K562 (cell line): Measurements from ENCODE around the gene CHRNE. TPM values are rescaled to one million over a fixed set of nuclear protein-coding genes. Genes with fewer than 3 reads are reported as not detected.

Experiments
- ASH1L ChIP-seq: fragments of 450-650 bp; IDR thresholded peaks from 2 replicates; pipeline ENCODE4 v1.6.1; 2018; ENCODE audit warnings: borderline replicate concordance, mild to moderate bottlenecking, low read depth; ENCODE audit not compliant: partially characterized antibody
- ZKSCAN8 ChIP-seq: fragments of 200-800 bp; sonication (Bioruptor generic); IDR thresholded peaks from 2 replicates; pipeline ENCODE4 v1.6.1; 2016; ENCODE audit warnings: missing genetic modification characterization, missing compliant biosample characterization
- polyA plus RNA-seq, 8 experiments: library from polyadenylated mRNA; depleted of rRNA in 4 of 8; stranded (reverse) in 5 of 8; unstranded in 3 of 8; fragments of >200 nt; fragmentation: Nextera tagmentation in 2 of 8; fragmentation: Illumina TruSeq in 1 of 8; extraction: Ambion mirVana in 2 of 8; extraction: Trizol in 1 of 8; gene quantifications; 2 replicates each; pipeline versions ENCODE4 v1.2.1 to v1.2.3, GENCODE V29; 2011 to 2014; ENCODE audit warnings: inconsistent platforms in 1 of 8, missing spikeins in 1 of 8
- total RNA-seq, 7 experiments: library from RNA; depleted of rRNA in 6 of 7; stranded (reverse); fragments of >200 nt in 6 of 7; fragmentation: Illumina TruSeq in 2 of 7; extraction: Trizol in 2 of 7; gene quantifications; 2 replicates each; pipeline versions ENCODE4 v1.2.1 to v1.2.3, GENCODE V29; 2011 to 2021; ENCODE audit warnings: low replicate concordance in 1 of 7

Gene CHRNE
- total and polyA plus RNA-seq, 9 of the 15 experiments (the other 6 are each of a cell fraction or from before 2014, with no cell fraction given) = not detected

- no peak for TF ChIP-seq ASH1L
- TF ChIP-seq ZKSCAN8 (CRISPR knock-in tag) = no peak
- TF ChIP-seq, all 486 proteins: peak for 0
Measured at GRCh38 chr17:4849011-4849536, 53.8 kb downstream of the CHRNE start (continued).

Other genes with a start within 250 kb of the CHRNE start
Only the 7 nearest of the 25 such genes appear.
- gene C17orf107, start 3.6 kb downstream of the CHRNE start, total RNA-seq (2014; rRNA removed) = 0.05 and 0.16 TPM in 2 replicates
- not detected in 2 replicates for gene C17orf107, start 3.6 kb downstream of the CHRNE start, total RNA-seq (2014; rRNA removed; fragmentation: Illumina TruSeq; extraction: Trizol)
- 0.07 and 0.08 TPM in 2 replicates for gene C17orf107, start 3.6 kb downstream of the CHRNE start, total RNA-seq (2015; rRNA removed; fragmentation: Illumina TruSeq; extraction: Trizol)
- gene C17orf107, start 3.6 kb downstream of the CHRNE start, total RNA-seq (2021) = 0.29 and 0.42 TPM in 2 replicates
- 0.03 and 0.07 TPM in 2 replicates for gene C17orf107, start 3.6 kb downstream of the CHRNE start, polyA plus RNA-seq (2011; rRNA removed)
- gene C17orf107, start 3.6 kb downstream of the CHRNE start, polyA plus RNA-seq (2014; fragmentation: Illumina TruSeq; extraction: Trizol) = not detected in 2 replicates
- not detected for gene C17orf107, start 3.6 kb downstream of the CHRNE start, polyA plus RNA-seq (2014; fragmentation: Nextera tagmentation; extraction: Ambion mirVana)
- 0.09 and 0.13 TPM in 2 replicates for gene C17orf107, start 3.6 kb downstream of the CHRNE start, polyA plus RNA-seq (2014; rRNA removed)
- gene GP1BA, start 29.2 kb upstream of the CHRNE start, total RNA-seq (2014; rRNA removed) = not detected in 2 replicates
- not detected in 2 replicates for gene GP1BA, start 29.2 kb upstream of the CHRNE start, total RNA-seq (2014; rRNA removed; fragmentation: Illumina TruSeq; extraction: Trizol)
- not detected in 2 replicates for gene GP1BA, start 29.2 kb upstream of the CHRNE start, total RNA-seq (2015; rRNA removed; fragmentation: Illumina TruSeq; extraction: Trizol)
- gene GP1BA, start 29.2 kb upstream of the CHRNE start, total RNA-seq (2021) = not detected in 2 replicates
- gene GP1BA, start 29.2 kb upstream of the CHRNE start, polyA plus RNA-seq (2011; rRNA removed) = not detected in 2 replicates
- not detected in 2 replicates for gene GP1BA, start 29.2 kb upstream of the CHRNE start, polyA plus RNA-seq (2014; fragmentation: Illumina TruSeq; extraction: Trizol)
- under 1 TPM in 1 of 2 experiments, not detected in 1; 0.01 TPM for gene GP1BA, start 29.2 kb upstream of the CHRNE start, polyA plus RNA-seq (2014; fragmentation: Nextera tagmentation; extraction: Ambion mirVana)
- gene GP1BA, start 29.2 kb upstream of the CHRNE start, polyA plus RNA-seq (2014; rRNA removed) = not detected in 2 replicates
- 35.4 and 55.1 TPM in 2 replicates for gene SLC25A11, start 36.9 kb upstream of the CHRNE start, total RNA-seq (2014; rRNA removed)
- 10.8 and 15.8 TPM in 2 replicates for gene SLC25A11, start 36.9 kb upstream of the CHRNE start, total RNA-seq (2014; rRNA removed; fragmentation: Illumina TruSeq; extraction: Trizol)
- gene SLC25A11, start 36.9 kb upstream of the CHRNE start, total RNA-seq (2015; rRNA removed; fragmentation: Illumina TruSeq; extraction: Trizol) = 31.0 and 32.9 TPM in 2 replicates
- 56.7 and 58.5 TPM in 2 replicates for gene SLC25A11, start 36.9 kb upstream of the CHRNE start, total RNA-seq (2021)
- gene SLC25A11, start 36.9 kb upstream of the CHRNE start, polyA plus RNA-seq (2011; rRNA removed) = 22.8 and 36.0 TPM in 2 replicates
- 56.3 and 57.2 TPM in 2 replicates for gene SLC25A11, start 36.9 kb upstream of the CHRNE start, polyA plus RNA-seq (2014; fragmentation: Illumina TruSeq; extraction: Trizol)
- gene SLC25A11, start 36.9 kb upstream of the CHRNE start, polyA plus RNA-seq (2014; fragmentation: Nextera tagmentation; extraction: Ambion mirVana) = 10 to 100 TPM in 1 of 2 experiments, 1 to 10 TPM in 1; 3.1 to 11.0 TPM
- 38.5 and 49.8 TPM in 2 replicates for gene SLC25A11, start 36.9 kb upstream of the CHRNE start, polyA plus RNA-seq (2014; rRNA removed)
- 27.0 and 41.6 TPM in 2 replicates for gene RNF167, start 37.2 kb upstream of the CHRNE start, total RNA-seq (2014; rRNA removed)
- gene RNF167, start 37.2 kb upstream of the CHRNE start, total RNA-seq (2014; rRNA removed; fragmentation: Illumina TruSeq; extraction: Trizol) = 41.0 and 50.0 TPM in 2 replicates
- gene RNF167, start 37.2 kb upstream of the CHRNE start, total RNA-seq (2015; rRNA removed; fragmentation: Illumina TruSeq; extraction: Trizol) = 42.6 and 43.0 TPM in 2 replicates
- 60.5 and 61.6 TPM in 2 replicates for gene RNF167, start 37.2 kb upstream of the CHRNE start, total RNA-seq (2021)
- 45.5 and 52.4 TPM in 2 replicates for gene RNF167, start 37.2 kb upstream of the CHRNE start, polyA plus RNA-seq (2011; rRNA removed)
- 120 and 143 TPM in 2 replicates for gene RNF167, start 37.2 kb upstream of the CHRNE start, polyA plus RNA-seq (2014; fragmentation: Illumina TruSeq; extraction: Trizol)
- 10 to 100 TPM; 16.5 to 21.9 TPM for gene RNF167, start 37.2 kb upstream of the CHRNE start, polyA plus RNA-seq (2014; fragmentation: Nextera tagmentation; extraction: Ambion mirVana)
- 47.3 and 53.3 TPM in 2 replicates for gene RNF167, start 37.2 kb upstream of the CHRNE start, polyA plus RNA-seq (2014; rRNA removed)
- gene PFN1, start 45.4 kb upstream of the CHRNE start, total RNA-seq (2014; rRNA removed) = 1,086 and 1,479 TPM in 2 replicates
- gene PFN1, start 45.4 kb upstream of the CHRNE start, total RNA-seq (2014; rRNA removed; fragmentation: Illumina TruSeq; extraction: Trizol) = 307 and 327 TPM in 2 replicates
- gene PFN1, start 45.4 kb upstream of the CHRNE start, total RNA-seq (2015; rRNA removed; fragmentation: Illumina TruSeq; extraction: Trizol) = 456 and 466 TPM in 2 replicates
- gene PFN1, start 45.4 kb upstream of the CHRNE start, total RNA-seq (2021) = 787 and 792 TPM in 2 replicates
- gene PFN1, start 45.4 kb upstream of the CHRNE start, polyA plus RNA-seq (2011; rRNA removed) = 382 and 556 TPM in 2 replicates
- 776 and 901 TPM in 2 replicates for gene PFN1, start 45.4 kb upstream of the CHRNE start, polyA plus RNA-seq (2014; fragmentation: Illumina TruSeq; extraction: Trizol)
- 10 to 100 TPM; 60.5 to 88.0 TPM for gene PFN1, start 45.4 kb upstream of the CHRNE start, polyA plus RNA-seq (2014; fragmentation: Nextera tagmentation; extraction: Ambion mirVana)
- gene PFN1, start 45.4 kb upstream of the CHRNE start, polyA plus RNA-seq (2014; rRNA removed) = 879 and 1,059 TPM in 2 replicates
- gene ENO3, start 48.0 kb upstream of the CHRNE start, total RNA-seq (2014; rRNA removed) = 7.1 and 8.3 TPM in 2 replicates
- gene ENO3, start 48.0 kb upstream of the CHRNE start, total RNA-seq (2014; rRNA removed; fragmentation: Illumina TruSeq; extraction: Trizol) = 2.4 and 5.7 TPM in 2 replicates
- 5.6 and 5.9 TPM in 2 replicates for gene ENO3, start 48.0 kb upstream of the CHRNE start, total RNA-seq (2015; rRNA removed; fragmentation: Illumina TruSeq; extraction: Trizol)
- gene ENO3, start 48.0 kb upstream of the CHRNE start, total RNA-seq (2021) = 10.8 and 13.6 TPM in 2 replicates
- 15.4 and 15.5 TPM in 2 replicates for gene ENO3, start 48.0 kb upstream of the CHRNE start, polyA plus RNA-seq (2011; rRNA removed)
- gene ENO3, start 48.0 kb upstream of the CHRNE start, polyA plus RNA-seq (2014; fragmentation: Illumina TruSeq; extraction: Trizol) = 9.9 and 10.5 TPM in 2 replicates
- 10 to 100 TPM in 1 of 2 experiments, 1 to 10 TPM in 1; 6.3 to 12.5 TPM for gene ENO3, start 48.0 kb upstream of the CHRNE start, polyA plus RNA-seq (2014; fragmentation: Nextera tagmentation; extraction: Ambion mirVana)
- gene ENO3, start 48.0 kb upstream of the CHRNE start, polyA plus RNA-seq (2014; rRNA removed) = 17.2 and 18.4 TPM in 2 replicates
- 44.5 and 48.0 TPM in 2 replicates for gene SPAG7, start 64.7 kb upstream of the CHRNE start, total RNA-seq (2014; rRNA removed)
- 21.0 and 25.3 TPM in 2 replicates for gene SPAG7, start 64.7 kb upstream of the CHRNE start, total RNA-seq (2014; rRNA removed; fragmentation: Illumina TruSeq; extraction: Trizol)
- 38.6 and 42.0 TPM in 2 replicates for gene SPAG7, start 64.7 kb upstream of the CHRNE start, total RNA-seq (2015; rRNA removed; fragmentation: Illumina TruSeq; extraction: Trizol)
- gene SPAG7, start 64.7 kb upstream of the CHRNE start, total RNA-seq (2021) = 29.6 and 30.5 TPM in 2 replicates
- gene SPAG7, start 64.7 kb upstream of the CHRNE start, polyA plus RNA-seq (2011; rRNA removed) = 36.3 and 38.8 TPM in 2 replicates
- gene SPAG7, start 64.7 kb upstream of the CHRNE start, polyA plus RNA-seq (2014; fragmentation: Illumina TruSeq; extraction: Trizol) = 36.2 and 40.9 TPM in 2 replicates
- 10 to 100 TPM in 1 of 2 experiments, 1 to 10 TPM in 1; 5.6 to 19.7 TPM for gene SPAG7, start 64.7 kb upstream of the CHRNE start, polyA plus RNA-seq (2014; fragmentation: Nextera tagmentation; extraction: Ambion mirVana)
- gene SPAG7, start 64.7 kb upstream of the CHRNE start, polyA plus RNA-seq (2014; rRNA removed) = 53.5 and 56.2 TPM in 2 replicates